Activated T-cell treated with anti-CD3 and anti-CD28 coated beads for 4 hours (primary cell): ENCODE data around the gene TRERF1.

Experiments
- DNase-seq: peaks from one replicate; pipeline ENCODE4 v3.0.0-alpha.2; 2020

TRERF1 gene

DNA sequence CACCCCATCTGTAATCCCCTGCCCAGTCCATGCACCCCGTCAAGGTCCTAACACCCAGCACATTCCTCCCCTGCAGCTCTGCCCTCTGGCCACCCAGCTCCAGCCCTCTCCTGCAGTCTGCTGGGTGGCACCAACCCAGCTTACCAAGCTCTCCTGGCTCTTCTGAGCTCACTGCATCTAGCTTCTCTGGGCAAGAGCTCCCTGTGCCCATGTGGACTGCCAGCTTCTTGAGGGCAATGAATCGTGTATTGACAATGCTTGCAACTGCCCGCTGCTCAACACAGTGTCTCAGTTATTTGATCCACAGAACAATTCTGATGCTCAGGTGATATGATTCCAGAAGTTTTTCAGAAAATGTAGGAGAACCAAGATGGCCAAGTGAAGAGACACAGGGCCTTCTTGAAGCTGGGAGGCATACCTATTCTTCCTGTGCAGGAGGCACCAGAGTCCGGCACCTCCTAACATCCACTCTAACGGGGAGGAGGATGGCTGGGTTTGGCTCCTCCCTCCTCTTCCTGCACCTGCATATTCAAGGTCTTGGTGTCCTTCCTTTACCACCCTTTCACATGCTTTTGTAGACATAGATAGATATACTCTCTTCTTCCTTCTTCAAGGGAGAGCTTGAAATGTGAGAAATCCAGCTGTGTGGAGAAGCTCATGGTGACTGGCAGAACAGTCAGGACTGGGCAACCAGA lies 85.6 kb downstream of the TRERF1 start:
- no peak for DNase-seq

DNA sequence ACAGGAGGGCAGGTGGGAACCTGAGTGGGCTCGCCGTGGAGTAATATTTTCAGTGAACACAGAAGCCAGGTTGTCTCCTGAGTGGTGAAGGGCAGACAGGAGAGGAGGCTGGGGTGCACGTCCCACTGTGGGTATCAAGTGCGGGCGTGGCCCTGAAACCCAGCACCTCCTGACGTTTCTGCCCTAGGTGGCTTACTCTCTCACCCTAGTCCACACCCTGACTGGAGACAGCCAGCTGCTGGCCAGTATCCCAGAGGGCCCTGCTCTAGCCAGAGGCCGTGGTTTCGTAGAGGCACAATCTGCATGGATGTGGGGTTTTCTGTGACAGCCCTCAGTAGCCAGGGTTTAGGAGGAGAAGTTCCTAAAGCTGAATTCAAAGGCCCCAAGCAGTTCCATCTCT lies 86.7 kb downstream of the TRERF1 start:
- DNase-seq: no peak

GRCh38 chr6:42363926-42364849 lies 87.5 kb downstream of the TRERF1 start:
- no peak for DNase-seq

- DNase-seq: no peak
These were observed 90.7 kb downstream of the TRERF1 start for GRCh38 chr6:42361036-42361435.

DNA sequence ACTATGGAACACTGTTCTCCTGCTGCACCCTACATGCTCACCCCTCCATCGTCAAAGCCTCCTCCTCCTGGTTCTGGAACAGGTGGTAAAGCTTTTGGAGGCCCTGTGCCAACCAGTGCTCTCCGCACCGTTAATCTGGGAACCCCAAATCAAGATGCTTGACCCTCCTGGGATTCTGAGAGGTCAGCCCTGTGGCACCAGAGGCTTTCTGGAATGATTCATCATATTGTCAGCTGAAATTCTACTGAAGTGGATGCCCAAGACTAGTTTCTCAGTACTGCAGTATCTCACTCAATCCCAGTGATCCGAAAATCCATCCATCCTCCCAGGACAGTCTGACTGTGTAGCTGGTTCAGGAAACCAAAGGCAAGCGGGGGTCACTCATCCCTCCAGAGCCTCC lies 92.7 kb downstream of the TRERF1 start:
- no peak for DNase-seq

DNA sequence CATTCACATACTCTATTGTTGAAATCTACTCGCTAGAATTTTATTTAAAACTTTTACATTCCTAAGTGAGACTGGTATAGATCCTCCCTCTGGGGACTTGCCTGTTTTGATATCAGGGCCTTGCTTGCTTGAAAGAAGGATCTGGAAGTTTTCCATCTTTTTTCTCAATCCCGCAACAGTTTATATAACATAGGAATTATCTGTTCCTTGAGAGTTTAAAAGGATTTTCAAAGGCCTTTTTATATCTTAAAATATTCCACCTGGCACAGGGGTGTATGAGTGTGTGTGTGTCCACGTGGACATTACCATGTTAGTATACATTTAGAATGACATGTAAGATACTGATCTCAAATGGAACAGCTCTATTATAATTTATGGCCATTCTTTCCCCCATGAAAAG lies 96.3 kb downstream of the TRERF1 start:
- no peak for DNase-seq

DNA sequence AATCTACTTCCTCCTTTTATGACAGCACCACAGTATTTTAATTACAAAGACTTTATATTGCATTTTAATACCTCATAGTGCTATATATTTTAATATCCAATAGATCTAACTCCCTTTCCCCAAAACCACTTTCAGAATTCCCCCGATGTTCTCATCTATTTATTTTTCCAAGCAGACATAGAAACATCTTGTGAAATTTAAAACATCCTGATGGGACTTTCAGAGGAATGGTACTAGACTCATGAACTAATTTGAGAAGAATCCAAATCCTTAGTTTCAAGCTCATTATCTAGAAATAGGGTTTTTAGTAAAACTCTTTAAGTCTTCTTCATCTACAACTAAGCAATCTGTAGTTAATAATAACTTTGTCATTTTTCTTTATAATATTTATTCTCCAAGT lies 97.0 kb downstream of the TRERF1 start:
- no peak for DNase-seq

DNA sequence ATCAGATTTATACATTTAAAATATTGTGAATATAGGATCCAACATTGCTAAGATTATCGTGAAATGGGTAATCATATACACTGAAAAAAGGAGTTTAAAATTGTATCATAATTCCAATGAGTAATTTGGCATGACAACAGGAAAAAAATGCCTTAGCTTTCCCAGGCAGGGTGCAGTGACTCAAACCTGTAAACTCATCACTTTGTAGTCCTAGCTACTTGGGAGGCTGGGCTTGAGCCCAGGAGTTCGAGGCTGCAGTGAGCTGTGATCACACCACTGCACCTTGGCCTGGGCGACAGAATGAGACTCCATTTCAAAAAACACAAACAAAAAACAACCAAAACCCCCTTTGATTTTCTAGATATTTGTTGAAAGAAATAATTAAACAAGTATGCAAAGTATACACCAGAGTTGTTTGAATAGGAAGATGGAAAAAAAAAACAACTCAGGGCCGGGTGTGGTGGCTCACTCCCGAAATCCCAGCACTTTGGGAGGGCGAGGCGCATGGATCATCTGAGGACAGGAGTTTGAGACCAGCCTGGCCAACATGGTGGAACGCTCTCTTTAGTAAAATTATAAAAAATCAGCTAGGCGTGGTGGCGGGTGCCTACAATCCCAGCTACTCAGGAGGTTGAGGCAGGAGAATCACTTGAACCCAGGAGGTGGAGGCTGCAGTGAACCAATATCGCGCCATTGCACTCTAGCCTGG lies 98.7 kb downstream of the TRERF1 start:
- DNase-seq: no peak

GRCh38 chr6:42350911-42351310 lies 100.8 kb downstream of the TRERF1 start:
- DNase-seq: no peak

GRCh38 chr6:42349753-42350511 lies 101.8 kb downstream of the TRERF1 start:
- no peak for DNase-seq

- no peak for DNase-seq
These were observed 104.3 kb downstream of the TRERF1 start for GRCh38 chr6:42347456-42347855.

- DNase-seq: no peak
These were observed 105.9 kb downstream of the TRERF1 start for GRCh38 chr6:42345696-42346416.

- DNase-seq: no peak
These were observed 107.0 kb downstream of the TRERF1 start for GRCh38 chr6:42344756-42345155.

GRCh38 chr6:42341771-42342553 lies 109.8 kb downstream of the TRERF1 start:
- DNase-seq: no peak

- no peak for DNase-seq
These were observed 110.5 kb downstream of the TRERF1 start for GRCh38 chr6:42341221-42341620.

- DNase-seq: no peak
These were observed 111.2 kb downstream of the TRERF1 start for GRCh38 chr6:42340511-42340910.

DNA sequence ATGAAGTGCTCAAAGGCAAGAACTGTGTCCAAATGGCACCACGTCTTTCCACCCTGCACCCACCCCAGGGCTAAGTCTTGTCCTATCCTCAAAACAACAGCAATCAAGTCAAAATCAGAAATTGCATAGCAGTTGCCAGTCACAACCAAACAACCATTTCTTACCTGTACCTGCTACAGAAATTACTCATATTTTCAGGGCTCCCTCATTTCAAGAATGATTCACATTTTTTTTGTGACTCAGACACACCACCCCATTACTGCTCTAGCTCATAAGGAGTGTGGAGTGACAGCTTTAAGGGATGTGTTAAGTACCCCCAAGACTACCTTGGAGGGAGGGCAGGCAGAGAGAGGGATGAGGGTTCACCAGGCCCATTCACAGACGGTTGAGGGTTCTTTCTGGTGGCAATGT lies 111.7 kb downstream of the TRERF1 start:
- no peak for DNase-seq

DNA sequence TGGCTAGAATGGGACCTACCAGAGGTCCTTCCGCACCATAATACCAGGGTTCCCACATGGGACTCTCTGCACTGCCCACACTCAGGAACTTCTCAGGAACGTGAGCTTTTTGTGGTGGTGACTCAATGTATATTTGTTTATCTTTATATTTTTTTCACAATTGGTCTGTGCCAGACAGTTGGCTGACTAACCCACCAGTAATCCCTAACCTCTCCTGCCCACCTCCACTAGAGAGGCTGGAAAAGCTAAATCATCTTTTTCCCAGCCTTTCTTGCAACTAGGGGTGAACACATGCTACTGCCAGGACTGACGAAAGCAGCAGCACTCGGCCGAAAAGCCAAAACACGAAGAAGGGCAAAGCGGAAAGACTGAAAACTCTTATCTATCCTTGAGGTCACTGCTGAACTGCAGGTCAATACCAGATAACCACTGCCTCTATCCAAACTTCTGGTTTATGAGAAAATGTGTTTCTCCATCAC lies 112.9 kb downstream of the TRERF1 start:
- no peak for DNase-seq

- DNase-seq: no peak
These were observed 113.6 kb downstream of the TRERF1 start for GRCh38 chr6:42337985-42338743.

DNA sequence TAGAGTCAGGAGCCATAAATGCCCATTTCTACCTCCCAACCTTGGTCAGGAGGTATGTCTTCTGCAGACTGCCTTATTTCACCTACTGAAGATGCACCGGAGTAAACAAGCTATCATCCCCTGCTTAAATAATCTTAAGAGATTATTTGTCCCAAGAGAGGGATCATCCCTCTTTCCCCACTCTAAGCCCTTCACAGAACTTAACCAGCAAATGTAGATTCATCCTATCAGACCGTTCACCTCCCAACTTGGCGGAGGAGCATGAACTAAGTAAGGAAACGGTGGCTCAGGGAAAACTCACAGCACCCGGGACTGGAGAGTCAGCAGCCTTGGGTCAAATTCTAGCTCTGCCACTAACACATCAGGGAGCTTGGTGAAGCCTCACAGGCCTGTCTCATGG lies 115.3 kb downstream of the TRERF1 start:
- no peak for DNase-seq
